ENCODE measurements around the gene SLC45A1.

Gene SLC45A1

GRCh38 chr1:8379513-8380186 is 61.7 kb downstream of the SLC45A1 start:
- no peak for TF ChIP-seq CTCF (IDR thresholded peaks at IDR 0.05)

GRCh38 chr1:8381618-8382017 is 63.7 kb downstream of the SLC45A1 start:
- TF ChIP-seq CTCF (IDR thresholded peaks at IDR 0.05), result no peak

- TF ChIP-seq CTCF (IDR thresholded peaks at IDR 0.05), result no peak
Measured at GRCh38 chr1:8382051-8382505, 64.2 kb downstream of the SLC45A1 start.

GRCh38 chr1:8382608-8383505 is 64.9 kb downstream of the SLC45A1 start:
- no peak for TF ChIP-seq CTCF (IDR thresholded peaks at IDR 0.05)

GRCh38 chr1:8384088-8384487 is 66.2 kb downstream of the SLC45A1 start:
- TF ChIP-seq CTCF (IDR thresholded peaks at IDR 0.05), result no peak

- no peak for TF ChIP-seq CTCF (IDR thresholded peaks at IDR 0.05)
Measured at GRCh38 chr1:8384577-8384976, 66.7 kb downstream of the SLC45A1 start.

GRCh38 chr1:8386247-8386646 is 68.3 kb downstream of the SLC45A1 start:
- TF ChIP-seq CTCF (IDR thresholded peaks at IDR 0.05), result no peak

Data from LNCAP (cell line).